C4-2B (cell line): ENCODE data around the gene SCAI.
"Not testable (repeated sequence)": the region's sequence is repeated elsewhere in the genome, so short reads cannot be mapped to it uniquely, and the experiment has no call there.

Experiments used
- ZFX ChIP-seq: fragments of 450-650 bp; IDR thresholded peaks from 2 replicates; pipeline ENCODE4 v1.6.1; 2017
- TF ChIP-seq, protein P1 (sequence below): fragments of 450-650 bp; conservative IDR thresholded peaks from 2 replicates; pipeline ENCODE4 v1.5.1; 2017; ENCODE audit warnings: mild to moderate bottlenecking

DNA sequence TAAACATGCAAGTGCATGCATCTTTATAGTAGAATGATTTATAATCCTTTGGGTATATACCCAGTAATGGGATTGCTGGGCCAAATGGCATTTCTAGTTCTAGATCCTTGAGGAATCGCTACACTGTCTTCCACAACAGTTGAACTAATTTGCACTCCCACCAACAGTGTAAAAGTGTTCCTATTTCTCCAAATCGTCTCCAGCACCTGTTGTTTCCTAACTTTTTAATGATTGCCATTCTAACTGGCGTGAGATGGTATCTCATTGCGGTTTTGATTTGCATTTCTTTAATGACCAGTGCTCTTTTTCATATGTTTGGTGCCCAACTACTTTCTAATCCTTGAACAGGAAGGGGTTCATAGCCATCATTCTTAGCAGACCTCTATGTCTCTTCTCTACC lies 38.4 kb upstream of the SCAI start:
- TF ChIP-seq, protein P1, sequence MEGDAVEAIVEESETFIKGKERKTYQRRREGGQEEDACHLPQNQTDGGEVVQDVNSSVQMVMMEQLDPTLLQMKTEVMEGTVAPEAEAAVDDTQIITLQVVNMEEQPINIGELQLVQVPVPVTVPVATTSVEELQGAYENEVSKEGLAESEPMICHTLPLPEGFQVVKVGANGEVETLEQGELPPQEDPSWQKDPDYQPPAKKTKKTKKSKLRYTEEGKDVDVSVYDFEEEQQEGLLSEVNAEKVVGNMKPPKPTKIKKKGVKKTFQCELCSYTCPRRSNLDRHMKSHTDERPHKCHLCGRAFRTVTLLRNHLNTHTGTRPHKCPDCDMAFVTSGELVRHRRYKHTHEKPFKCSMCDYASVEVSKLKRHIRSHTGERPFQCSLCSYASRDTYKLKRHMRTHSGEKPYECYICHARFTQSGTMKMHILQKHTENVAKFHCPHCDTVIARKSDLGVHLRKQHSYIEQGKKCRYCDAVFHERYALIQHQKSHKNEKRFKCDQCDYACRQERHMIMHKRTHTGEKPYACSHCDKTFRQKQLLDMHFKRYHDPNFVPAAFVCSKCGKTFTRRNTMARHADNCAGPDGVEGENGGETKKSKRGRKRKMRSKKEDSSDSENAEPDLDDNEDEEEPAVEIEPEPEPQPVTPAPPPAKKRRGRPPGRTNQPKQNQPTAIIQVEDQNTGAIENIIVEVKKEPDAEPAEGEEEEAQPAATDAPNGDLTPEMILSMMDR, result not testable (repeated sequence)
- TF ChIP-seq ZFX, result not testable (repeated sequence)
